GM12873 (cell line): Measurements from ENCODE around the gene PVALEF.

Experiments
- TF ChIP-seq, protein P1 (sequence below): IDR thresholded peaks from 2 replicates; pipeline ENCODE4 v1.5.1; 2012; ENCODE audit warnings: low read depth, mild to moderate bottlenecking, moderate library complexity, low read length, control low read depth; ENCODE audit not compliant: insufficient read depth; ENCODE audit errors: missing control alignments

Gene PVALEF

DNA sequence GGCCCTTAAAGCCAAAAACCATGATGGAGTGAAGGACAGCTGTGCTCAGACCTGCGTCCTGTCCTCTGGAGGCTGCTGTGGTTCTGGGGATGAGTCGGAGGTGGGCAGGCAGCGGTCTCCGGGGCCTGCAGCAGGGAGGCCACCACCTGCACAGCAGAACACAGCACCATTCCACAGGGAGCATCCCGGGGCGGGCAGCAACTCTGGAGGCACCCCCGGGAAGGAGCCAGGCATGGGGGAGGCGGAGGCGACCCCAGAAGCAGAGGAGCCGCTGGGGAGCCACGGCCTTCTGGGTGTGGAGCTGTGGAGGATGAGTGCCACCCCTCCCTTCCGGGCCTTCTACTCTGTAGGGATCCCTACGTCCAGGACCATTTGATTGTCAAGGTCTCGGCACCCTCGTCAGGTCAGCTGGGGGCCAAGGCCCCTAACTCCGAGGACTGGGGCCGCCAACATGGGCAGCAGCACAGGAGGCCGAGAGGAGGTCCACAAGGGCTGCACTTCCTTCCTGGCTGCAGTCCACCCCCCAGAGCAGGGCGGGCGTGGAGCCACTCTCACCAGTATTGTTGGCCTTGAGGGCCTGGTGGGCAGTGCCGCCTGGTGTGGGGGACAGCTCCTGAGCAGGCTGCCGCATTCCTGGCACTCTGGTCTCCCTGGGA, 33.6 kb downstream of the PVALEF start:
- TF ChIP-seq, protein P1, sequence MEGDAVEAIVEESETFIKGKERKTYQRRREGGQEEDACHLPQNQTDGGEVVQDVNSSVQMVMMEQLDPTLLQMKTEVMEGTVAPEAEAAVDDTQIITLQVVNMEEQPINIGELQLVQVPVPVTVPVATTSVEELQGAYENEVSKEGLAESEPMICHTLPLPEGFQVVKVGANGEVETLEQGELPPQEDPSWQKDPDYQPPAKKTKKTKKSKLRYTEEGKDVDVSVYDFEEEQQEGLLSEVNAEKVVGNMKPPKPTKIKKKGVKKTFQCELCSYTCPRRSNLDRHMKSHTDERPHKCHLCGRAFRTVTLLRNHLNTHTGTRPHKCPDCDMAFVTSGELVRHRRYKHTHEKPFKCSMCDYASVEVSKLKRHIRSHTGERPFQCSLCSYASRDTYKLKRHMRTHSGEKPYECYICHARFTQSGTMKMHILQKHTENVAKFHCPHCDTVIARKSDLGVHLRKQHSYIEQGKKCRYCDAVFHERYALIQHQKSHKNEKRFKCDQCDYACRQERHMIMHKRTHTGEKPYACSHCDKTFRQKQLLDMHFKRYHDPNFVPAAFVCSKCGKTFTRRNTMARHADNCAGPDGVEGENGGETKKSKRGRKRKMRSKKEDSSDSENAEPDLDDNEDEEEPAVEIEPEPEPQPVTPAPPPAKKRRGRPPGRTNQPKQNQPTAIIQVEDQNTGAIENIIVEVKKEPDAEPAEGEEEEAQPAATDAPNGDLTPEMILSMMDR: no peak

DNA sequence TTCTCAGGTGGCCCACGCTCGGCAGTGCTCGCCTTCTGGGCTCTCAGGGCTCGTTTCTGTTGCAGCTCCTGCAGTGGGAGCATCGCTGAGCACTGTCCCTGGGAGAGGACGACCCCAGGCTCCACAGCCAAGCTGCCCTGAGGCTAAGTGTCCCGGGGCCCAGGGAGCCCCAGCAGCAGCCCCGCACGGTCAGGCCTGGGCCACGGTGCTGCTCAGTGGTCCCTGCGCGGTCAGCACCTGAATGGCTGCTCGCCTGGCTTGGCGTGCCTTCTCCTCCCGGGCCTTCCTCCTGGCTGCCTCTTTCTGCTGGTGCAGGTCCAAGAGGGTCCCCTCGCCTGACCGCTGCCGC, 34.1 kb downstream of the PVALEF start:
- TF ChIP-seq, protein P1: no peak

DNA sequence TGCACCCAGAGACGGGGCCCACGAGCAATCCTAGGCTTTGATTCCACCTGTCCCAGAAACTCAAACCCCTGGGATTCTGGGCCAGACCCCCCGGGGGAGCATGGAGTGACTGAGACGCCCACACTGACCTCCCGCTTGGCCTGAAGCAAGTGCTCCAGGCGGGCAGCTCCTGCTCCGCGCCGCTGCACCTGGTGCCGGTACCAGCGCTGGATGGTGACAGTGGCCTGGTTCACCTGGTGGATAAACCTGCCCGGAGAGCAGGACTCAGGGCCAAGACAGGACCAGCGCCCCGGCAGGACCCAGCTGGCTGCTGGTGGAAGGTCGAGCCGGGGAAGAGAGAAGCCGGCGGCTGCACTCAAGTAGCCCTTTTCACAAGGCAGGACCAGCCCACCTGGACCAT, 34.9 kb downstream of the PVALEF start:
- TF ChIP-seq, protein P1: no peak

DNA sequence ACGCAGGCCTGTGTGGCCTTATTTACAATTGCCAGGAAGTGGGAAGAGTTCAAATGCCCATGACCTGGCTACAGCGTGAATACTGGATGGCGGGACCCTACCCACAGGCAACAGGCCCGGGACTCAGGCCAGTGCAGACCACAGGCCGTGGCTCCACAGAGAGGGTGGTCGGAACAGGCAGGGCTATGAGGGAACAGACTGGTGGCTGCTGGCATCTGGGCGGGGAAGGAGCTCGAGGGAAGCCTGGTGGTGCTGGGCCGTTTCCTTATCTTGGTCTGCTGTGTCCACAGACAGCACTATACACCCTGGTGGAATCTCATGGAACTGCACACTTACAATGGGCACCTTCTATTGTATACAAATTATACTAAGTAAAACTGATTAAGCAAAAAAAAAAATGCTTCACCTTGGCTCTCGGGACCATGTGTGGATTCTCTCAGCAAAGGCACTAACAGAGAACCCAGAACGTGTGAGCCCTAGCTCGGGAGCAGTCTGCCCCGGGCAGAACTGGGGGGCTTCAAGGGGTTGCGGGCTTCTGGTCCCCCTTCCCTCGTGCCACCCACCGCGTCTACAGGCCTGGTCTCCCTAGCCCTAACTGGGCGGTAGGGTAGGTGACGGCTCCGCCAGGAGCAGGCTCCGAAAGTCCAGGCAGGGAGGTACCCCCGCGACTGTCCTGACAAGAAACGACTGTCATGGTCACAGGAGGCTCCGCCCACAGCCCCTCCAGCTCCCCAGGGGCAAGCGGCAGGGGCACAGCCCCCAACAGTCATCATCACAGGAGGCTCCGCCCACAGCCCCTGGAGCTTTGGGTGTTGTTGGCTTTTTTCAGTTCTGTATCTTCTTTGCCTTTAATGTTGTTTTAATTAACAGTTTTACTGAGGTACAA, 35.6 kb downstream of the PVALEF start:
- TF ChIP-seq, protein P1: peak; percentile 59

DNA sequence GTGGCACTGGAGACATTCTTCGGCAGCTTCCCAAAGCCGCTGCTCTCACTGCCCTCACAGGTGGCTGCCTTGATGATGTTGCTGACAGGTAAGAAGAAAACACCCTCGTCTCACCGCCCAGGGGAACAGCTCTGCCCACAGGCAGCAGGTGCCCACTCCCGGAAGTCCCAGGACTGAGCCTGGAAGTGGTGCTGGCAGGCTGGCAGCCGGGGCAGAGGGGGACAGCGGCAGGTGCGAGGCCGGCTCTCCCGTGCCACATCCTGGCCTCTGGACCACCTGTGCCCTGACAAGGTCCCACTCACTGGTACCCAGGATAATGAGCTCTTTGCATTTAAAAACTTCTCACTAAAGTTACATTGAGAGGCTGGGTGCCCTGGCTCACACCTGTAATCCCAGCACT, 37.0 kb downstream of the PVALEF start:
- TF ChIP-seq, protein P1: no peak

DNA sequence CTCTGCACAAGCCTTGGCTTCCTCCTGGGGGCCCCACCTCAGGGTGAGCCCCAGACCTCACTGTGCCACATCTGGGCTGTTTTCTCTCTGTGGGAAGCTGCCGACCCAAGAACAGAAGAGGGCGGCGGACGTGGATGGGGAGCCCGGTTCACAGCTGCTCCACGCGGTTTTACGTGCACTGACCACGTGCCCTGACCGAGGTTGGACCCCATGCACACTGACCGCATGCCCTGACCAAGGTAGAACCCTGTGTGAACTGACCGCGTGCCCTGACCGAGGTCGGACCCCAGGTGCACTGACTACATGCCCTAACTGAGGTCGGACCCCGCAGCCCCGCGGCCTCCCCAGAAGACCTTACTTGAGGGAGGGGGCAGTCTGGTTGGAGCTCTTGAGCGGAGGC, 37.8 kb downstream of the PVALEF start:
- TF ChIP-seq, protein P1: no peak

DNA sequence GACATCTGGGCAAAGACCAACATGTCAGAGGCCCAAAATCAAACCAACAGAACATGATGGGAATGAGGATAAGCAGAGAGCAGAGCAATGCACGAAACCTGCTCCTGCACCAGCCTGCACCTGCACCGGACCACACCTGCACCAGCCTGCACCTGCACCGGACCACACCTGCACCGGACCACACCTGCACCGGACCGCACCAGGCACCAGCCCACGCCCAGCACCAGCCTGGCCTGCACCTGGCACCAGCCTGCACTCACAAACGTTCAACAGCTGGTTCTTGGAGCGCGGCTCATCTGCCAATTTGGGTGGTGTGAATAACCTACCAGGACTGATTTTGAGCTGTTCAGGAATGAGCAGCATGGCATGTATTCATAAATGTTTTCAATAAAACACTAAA, 39.3 kb downstream of the PVALEF start:
- TF ChIP-seq, protein P1: no peak
